HG03457 (cell line): Measurements from ENCODE around the gene VARS1.
"Not testable (repeated sequence)": the region's sequence is repeated elsewhere in the genome, so short reads cannot be mapped to it uniquely, and the experiment has no call there.

Experiments
- ATAC-seq: cut with Tn5 transposase; IDR thresholded peaks from one replicate; pipeline ENCODE4 v1.9.1; 2021; ENCODE audit warnings: moderate number of reproducible peaks; ENCODE audit not compliant: unreplicated experiment

VARS1 gene

GRCh38 chr6:31822036-31822821, 26.7 kb upstream of the VARS1 start:
- ATAC-seq, result no peak

- no peak for ATAC-seq
These were observed 25.9 kb upstream of the VARS1 start for GRCh38 chr6:31821301-31822035.

GRCh38 chr6:31820399-31820798, 24.8 kb upstream of the VARS1 start:
- not testable (repeated sequence) for ATAC-seq

- no peak for ATAC-seq
These were observed 24.3 kb upstream of the VARS1 start for GRCh38 chr6:31819871-31820299.

- not testable (repeated sequence) for ATAC-seq
These were observed 22.5 kb upstream of the VARS1 start for GRCh38 chr6:31817929-31818511.

- ATAC-seq, result not testable (repeated sequence)
These were observed 21.8 kb upstream of the VARS1 start for GRCh38 chr6:31817133-31817928.

- no peak for ATAC-seq
These were observed 19.7 kb upstream of the VARS1 start, which contains the start of the genes HSPA1A and HSPA1L for GRCh38 chr6:31815025-31815838. TSS of gene HSPA1A (plus strand) at chr6:31815543. CDS start at chr6:31815757, 214 bp downstream. TSS of gene HSPA1L (minus strand) at chr6:31815283. CDS start at chr6:31811972, 3,311 bp downstream.

- no peak for ATAC-seq
These were observed 19.1 kb upstream of the VARS1 start for GRCh38 chr6:31814677-31815024.

GRCh38 chr6:31813465-31813849, 17.9 kb upstream of the VARS1 start:
- no peak for ATAC-seq

- no peak for ATAC-seq
These were observed 16.1 kb upstream of the VARS1 start for GRCh38 chr6:31811645-31812044.

GRCh38 chr6:31808599-31808998, 13.0 kb upstream of the VARS1 start:
- ATAC-seq, result not testable (repeated sequence)

GRCh38 chr6:31806470-31807272, 11.1 kb upstream of the VARS1 start, which contains the start of gene LSM2:
TSS of gene LSM2 (minus strand) at chr6:31806966. CDS start at chr6:31806757, 209 bp downstream.
- ATAC-seq, result peak; percentile 72

- ATAC-seq, result no peak
These were observed 10.5 kb upstream of the VARS1 start for GRCh38 chr6:31805939-31806469.

GRCh38 chr6:31801031-31801927, 5.7 kb upstream of the VARS1 start:
- not testable (repeated sequence) for ATAC-seq

- ATAC-seq, result no peak
These were observed 4.2 kb upstream of the VARS1 start for GRCh38 chr6:31799781-31800180.

GRCh38 chr6:31797588-31797987, 2.0 kb upstream of the VARS1 start:
- ATAC-seq, result no peak

- ATAC-seq, result no peak
These were observed 1.4 kb upstream of the VARS1 start for GRCh38 chr6:31796993-31797385.
